Measurements from ENCODE around the gene ROR2.

DNA sequence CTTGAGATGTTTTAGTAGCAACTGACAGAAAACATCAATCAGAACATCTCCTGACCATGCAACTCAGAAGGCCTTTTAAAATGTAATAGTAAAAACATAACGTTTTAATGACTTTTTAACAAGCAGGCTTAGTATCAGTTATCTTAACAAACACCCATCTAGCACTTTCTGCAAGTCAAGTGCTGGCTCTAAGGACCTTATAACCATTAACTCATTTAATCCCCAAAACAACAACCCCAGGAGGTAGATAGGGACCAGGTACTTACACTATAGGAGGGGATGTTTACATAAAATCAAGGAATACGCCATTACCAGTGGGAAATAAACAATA lies 41.8 kb downstream of the ROR2 start:
- TF ChIP-seq EZH2 (IDR thresholded peaks at IDR 0.05; ENCODE audit: insufficient read depth, poor library complexity, severe bottlenecking) (no peak), EZH2phosphoT487 (IDR thresholded peaks at IDR 0.05; ENCODE audit: insufficient read depth, low read depth) (no peak)

All from GM23248 (cell line).